Left lung (tissue), 10 donors: ENCODE measurements around the gene TNNC2. TPM values are rescaled to one million over a fixed set of nuclear protein-coding genes. Genes with fewer than 3 reads are reported as not detected.

Experiments used
- ATAC-seq: fragments of 200-7000 bp; cut with Tn5 transposase; one replicate; pipeline ENCODE4 v1.9.1; 2020; ENCODE audit warnings: moderate library complexity
- DNase-seq, 4 donors: peaks; one replicate each; pipeline ENCODE4 v3.0.0-alpha.2; 2013 to 2020
- H3K27ac ChIP-seq, 2 donors: fragments of 200-600 bp; sonication (generic) in 1 of 2; one replicate each; pipeline versions ENCODE4 v1.5.0 to v1.8.0; 2020 to 2021
- H3K27me3 ChIP-seq, 2 donors: fragments of 200-600 bp; sonication (generic) in 1 of 2; one replicate each; pipeline versions ENCODE4 v1.5.0 to v1.8.0; 2020 to 2021
- H3K36me3 ChIP-seq, 2 donors: fragments of 200-600 bp; sonication (generic) in 1 of 2; one replicate each; pipeline versions ENCODE4 v1.5.0 to v1.8.0; 2020 to 2021
- H3K4me1 ChIP-seq, 2 donors: fragments of 200-600 bp; one replicate each; pipeline ENCODE4 v1.8.0; 2021
- H3K4me3 ChIP-seq, 2 donors: fragments of 200-600 bp; sonication (generic) in 1 of 2; one replicate each; pipeline versions ENCODE4 v1.5.0 to v1.8.0; 2020 to 2021; ENCODE audit warnings: mild to moderate bottlenecking in 1 of 2
- H3K9me3 ChIP-seq, 2 donors: fragments of 200-600 bp; sonication (generic) in 1 of 2; one replicate each; pipeline versions ENCODE4 v1.5.0 to v1.8.0; 2020 to 2021
- intact Hi-C, 2 donors: fragments of 100-400 bp; cut with DNase I; formaldehyde crosslinking; loops; one replicate each; pipeline versions ENCODE4 v1.11.2 to v1.14.2; 2022
- polyA plus RNA-seq, 6 donors: library from polyadenylated mRNA; unstranded; fragments of 120-200 nt; gene quantifications; one replicate each; pipeline ENCODE4 v1.2.1, GENCODE V29; 2013; ENCODE audit not compliant: insufficient read length in 6 of 6
- total RNA-seq, 2 donors: library from RNA; stranded (reverse); fragmentation: NEBNext Ultra II Directional; extraction: Animal tissue kit (Norgen Biotek cat#: 25700); gene quantifications; one replicate each; pipeline ENCODE4 v1.2.1, GENCODE V29; 2021
- TF ChIP-seq, protein P1 (sequence below), 2 donors: fragments of 200-600 bp; sonication (generic) in 1 of 2; IDR thresholded peaks; one replicate each; pipeline versions ENCODE4 v1.5.0 to v1.8.0; 2021; ENCODE audit warnings: antibody characterized with exemption in 2 of 2
- donor health status: DM: no; HTN: yes; CAD: no.
- donor health status: DM: no; HTN: no; CAD: no.

TNNC2 gene
- total and polyA plus RNA-seq, 8 donors: 0.21 to 1.2 (median 0.43) TPM

- TF ChIP-seq, protein P1, sequence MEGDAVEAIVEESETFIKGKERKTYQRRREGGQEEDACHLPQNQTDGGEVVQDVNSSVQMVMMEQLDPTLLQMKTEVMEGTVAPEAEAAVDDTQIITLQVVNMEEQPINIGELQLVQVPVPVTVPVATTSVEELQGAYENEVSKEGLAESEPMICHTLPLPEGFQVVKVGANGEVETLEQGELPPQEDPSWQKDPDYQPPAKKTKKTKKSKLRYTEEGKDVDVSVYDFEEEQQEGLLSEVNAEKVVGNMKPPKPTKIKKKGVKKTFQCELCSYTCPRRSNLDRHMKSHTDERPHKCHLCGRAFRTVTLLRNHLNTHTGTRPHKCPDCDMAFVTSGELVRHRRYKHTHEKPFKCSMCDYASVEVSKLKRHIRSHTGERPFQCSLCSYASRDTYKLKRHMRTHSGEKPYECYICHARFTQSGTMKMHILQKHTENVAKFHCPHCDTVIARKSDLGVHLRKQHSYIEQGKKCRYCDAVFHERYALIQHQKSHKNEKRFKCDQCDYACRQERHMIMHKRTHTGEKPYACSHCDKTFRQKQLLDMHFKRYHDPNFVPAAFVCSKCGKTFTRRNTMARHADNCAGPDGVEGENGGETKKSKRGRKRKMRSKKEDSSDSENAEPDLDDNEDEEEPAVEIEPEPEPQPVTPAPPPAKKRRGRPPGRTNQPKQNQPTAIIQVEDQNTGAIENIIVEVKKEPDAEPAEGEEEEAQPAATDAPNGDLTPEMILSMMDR (IDR thresholded peaks at IDR 0.05): no peak
- Histone ChIP-seq H3K9me3 (no peaks in the 10 kb centered on the region), H3K36me3 (no peaks in the 10 kb centered on the region), H3K27me3 (no peaks in the 10 kb centered on the region), H3K4me1 (peaks cover 35 to 41% of the 10 kb centered on the region in 2 donors), H3K27ac (peak overlapping the region; percentile 66 to 76), H3K4me3 (no peak overlapping the region)
- DNase-seq: no peak
- peak; percentile 50 for ATAC-seq
- intact Hi-C loops: no loop called here
These were observed 45.7 kb downstream of the TNNC2 start for GRCh38 chr20:45781391-45781931.

- intact Hi-C loops: no loop called here
- no peaks in the 10 kb centered on the region for H3K36me3 ChIP-seq
- peaks cover 35 to 41% of the 10 kb centered on the region in 2 donors for H3K4me1 ChIP-seq
- no peaks in the 10 kb centered on the region for H3K27me3 ChIP-seq
- peak overlapping the region; percentile 76 to 83 for H3K27ac ChIP-seq
- no peaks in the 10 kb centered on the region for H3K9me3 ChIP-seq
- DNase-seq (no peak), ATAC-seq (no peak)
- TF ChIP-seq, protein P1 (IDR thresholded peaks at IDR 0.05): no peak
- no peak overlapping the region for H3K4me3 ChIP-seq
These were observed 47.0 kb downstream of the TNNC2 start for GRCh38 chr20:45780159-45780558.

DNA sequence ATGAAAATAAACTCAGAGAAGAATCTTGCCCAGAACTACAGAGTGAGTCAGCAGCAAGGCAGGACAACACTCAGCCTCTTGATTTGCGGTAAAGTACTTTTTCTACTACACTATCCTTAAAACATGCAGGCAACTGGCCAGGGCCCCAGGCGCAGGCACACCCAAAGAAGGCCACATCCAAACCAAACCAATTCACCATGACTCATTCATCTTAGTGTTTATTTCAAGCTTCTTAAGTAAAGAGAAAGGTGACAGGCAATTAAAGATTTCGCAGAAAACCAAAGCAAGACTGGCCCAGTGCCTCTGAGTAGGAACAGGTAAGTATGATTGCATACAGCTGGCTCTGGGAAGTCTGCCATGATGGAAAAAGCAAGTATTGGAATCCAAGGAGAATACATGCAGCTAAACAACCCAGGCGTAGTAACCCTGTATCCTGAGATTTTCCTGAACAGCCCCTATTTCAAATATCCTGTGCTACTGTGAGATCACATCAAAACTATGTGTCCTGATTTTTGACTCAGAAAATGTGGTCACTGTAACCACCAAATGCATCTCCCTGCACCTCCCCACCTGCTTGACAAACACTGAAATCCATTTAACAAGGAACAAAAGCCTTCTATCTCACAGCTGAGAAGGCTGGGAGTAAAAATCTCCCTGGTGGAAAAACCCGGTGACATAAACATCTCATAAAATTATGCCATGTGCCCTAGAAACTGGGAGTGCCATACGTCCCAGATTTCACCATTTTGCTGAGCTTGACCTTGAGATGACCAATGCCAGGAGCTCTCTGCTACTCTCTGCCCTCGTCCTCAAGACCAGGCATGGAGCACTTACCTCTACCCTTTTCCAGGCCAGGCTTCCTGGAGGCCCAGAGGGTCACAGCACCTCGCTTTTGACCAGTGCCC, 47.8 kb downstream of the TNNC2 start:
- Histone ChIP-seq H3K27me3 (no peaks in the 10 kb centered on the region), H3K9me3 (no peaks in the 10 kb centered on the region), H3K36me3 (no peaks in the 10 kb centered on the region), H3K27ac (peak overlapping the region; percentile 76 to 83), H3K4me1 (peaks cover 33 to 35% of the 10 kb centered on the region in 2 donors), H3K4me3 (no peak overlapping the region)
- TF ChIP-seq, protein P1 (IDR thresholded peaks at IDR 0.05): no peak
- peak; percentile 80 for ATAC-seq
- intact Hi-C loops: loop anchor here in 1 of 2 donors (10.0 kb wide), 1 partner anchor 454 kb away; no protein-coding TSS in a partner anchor
- DNase-seq: peak in 3 of 4 donors; percentile 66 to 88 (median 85)

GRCh38 chr20:45776931-45777330, 50.2 kb downstream of the TNNC2 start:
- Histone ChIP-seq H3K4me3 (no peak overlapping the region), H3K4me1 (peaks cover 21 to 24% of the 10 kb centered on the region in 2 donors), H3K27ac (no peak overlapping the region), H3K27me3 (no peaks in the 10 kb centered on the region), H3K36me3 (no peaks in the 10 kb centered on the region), H3K9me3 (no peaks in the 10 kb centered on the region)
- DNase-seq: no peak
- TF ChIP-seq, protein P1 (IDR thresholded peaks at IDR 0.05): no peak
- no peak for ATAC-seq
- intact Hi-C loops: loop anchor here in 1 of 2 donors (10.0 kb wide), 1 partner anchor 452 kb away; no protein-coding TSS in a partner anchor

DNA sequence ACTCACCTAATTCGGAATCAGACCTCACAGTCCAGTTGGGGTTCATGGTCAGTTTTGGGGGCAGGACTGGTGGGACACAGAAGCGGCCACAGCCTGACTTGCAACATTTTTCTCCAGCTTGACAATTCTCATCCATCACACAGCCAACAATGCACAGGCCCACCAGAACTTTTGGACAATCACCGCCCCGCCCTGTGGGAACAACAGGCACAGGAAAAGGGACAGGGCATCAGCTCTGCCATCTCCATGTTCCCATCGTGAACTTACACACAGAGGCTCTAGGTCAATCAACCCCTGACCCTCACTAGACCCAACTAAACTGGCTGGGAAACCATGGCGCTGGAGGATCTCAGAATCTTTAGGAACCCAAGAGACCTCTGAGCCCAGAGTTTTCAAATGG, 51.7 kb downstream of the TNNC2 start:
- DNase-seq (no peak), ATAC-seq (no peak)
- Histone ChIP-seq H3K9me3 (no peaks in the 10 kb centered on the region), H3K36me3 (no peaks in the 10 kb centered on the region), H3K4me1 (peaks cover 23% of the 10 kb centered on the region in 2 donors), H3K27me3 (no peaks in the 10 kb centered on the region), H3K27ac (no peak overlapping the region), H3K4me3 (no peak overlapping the region)
- TF ChIP-seq, protein P1 (IDR thresholded peaks at IDR 0.05): no peak
- intact Hi-C loops: loop anchor here in 1 of 2 donors (10.0 kb wide), 1 partner anchor 451 kb away; no protein-coding TSS in a partner anchor
